ENCODE data around the gene UBE2K.
"Not testable (repeated sequence)": the region's sequence is repeated elsewhere in the genome, so short reads cannot be mapped to it uniquely, and the experiment has no call there.

The UBE2K gene

DNA sequence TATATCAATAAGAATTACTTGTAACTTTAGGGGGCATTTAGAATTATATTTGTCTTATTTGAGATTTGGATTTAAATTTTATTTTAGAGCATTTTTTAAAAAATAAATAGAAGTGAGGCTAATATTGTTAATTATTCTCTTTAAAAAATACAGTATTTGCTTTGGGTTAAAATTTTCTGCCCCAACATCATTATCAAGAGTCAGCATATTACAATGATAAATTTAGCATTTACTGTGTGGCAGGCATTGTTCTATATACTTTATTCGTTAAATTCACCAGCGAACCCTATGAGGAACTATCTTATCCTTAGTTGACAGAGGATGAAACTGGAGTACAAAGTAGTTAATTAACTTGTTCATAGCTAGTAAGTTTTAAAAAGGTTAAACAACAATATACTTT, 34.0 kb downstream of the UBE2K start:
- DNase-seq, result no peak

DNA sequence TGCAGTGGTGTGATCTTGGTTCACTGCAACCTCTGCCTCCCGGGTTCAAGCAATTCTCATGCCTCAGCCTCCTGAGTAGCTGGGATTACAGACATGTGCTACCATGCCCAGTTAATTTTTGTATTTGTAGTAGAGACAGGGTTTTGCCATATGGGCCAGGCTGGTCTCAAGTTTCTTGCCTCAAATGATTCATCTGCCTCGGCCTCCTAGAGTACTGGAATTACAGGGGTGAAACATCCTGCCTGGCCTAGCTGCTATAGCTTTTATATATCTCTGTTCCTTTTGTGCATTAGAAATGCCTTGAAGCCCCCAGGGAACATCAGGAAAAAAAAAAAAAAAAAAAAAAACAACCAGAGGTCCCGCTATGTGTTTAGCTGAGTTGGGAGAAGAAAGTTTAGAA, 34.8 kb downstream of the UBE2K start:
- no peak for DNase-seq

DNA sequence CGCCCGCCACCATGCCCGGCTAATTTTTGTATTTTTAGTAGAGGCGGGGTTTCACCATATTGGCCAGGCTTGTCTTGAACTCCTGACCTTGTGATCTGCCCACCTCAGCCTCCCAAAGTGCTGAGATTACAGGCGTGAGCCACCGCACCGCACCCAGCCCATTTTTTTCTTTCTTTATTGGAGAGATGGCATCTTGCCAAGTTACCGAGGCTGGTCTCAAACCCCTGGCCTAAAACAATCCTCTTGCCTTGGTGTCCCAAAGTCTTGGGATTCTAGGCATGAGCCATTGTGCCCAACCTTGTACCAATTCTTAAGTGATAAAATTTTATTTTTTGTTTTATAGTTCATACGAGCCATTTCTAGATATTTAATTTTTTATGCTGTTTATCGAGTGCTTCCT, 41.7 kb downstream of the UBE2K start:
- not testable (repeated sequence) for DNase-seq

DNA sequence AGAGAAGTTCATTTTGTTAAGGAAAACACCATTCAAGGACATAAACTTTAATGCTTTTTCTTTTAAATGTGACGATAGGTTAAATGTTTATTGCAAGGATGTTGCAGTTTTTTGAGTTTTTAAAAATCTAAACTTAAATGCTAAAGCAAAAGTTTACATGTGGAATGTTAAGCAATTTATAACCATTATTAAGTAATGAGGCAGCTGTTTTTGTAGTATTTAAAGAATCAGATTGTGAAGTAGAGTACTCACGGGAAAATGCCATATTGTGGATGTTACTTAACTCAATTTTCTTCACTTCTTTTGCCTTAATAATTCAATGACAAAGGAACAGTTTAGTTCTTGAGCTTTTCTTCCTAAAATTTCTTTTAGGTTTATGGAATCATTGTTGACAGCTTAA, 43.5 kb downstream of the UBE2K start:
- DNase-seq, result no peak

- DNase-seq, result no peak
These were observed 48.0 kb downstream of the UBE2K start for GRCh38 chr4:39745920-39746319.

DNA sequence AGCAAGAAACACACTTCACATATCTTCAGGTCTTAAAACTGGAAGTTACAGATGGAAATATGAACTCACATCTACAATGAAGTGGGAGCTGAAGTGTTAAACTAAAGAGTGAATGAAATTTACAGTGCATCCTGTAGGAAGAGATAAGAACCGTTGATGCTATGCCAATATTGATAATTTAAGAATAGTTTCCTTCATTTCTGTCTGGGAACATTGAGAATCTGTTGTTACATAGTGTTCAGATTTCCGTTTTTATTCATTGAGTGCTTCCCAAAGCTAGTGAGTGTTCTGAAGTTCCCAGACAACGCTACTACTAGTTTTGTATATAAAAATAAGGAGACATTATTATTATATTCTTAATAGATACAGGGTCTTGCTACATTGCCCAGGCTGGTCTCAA, 52.3 kb downstream of the UBE2K start:
- DNase-seq, result no peak

- DNase-seq, result no peak
These were observed 56.4 kb downstream of the UBE2K start for GRCh38 chr4:39754309-39754708.

DNA sequence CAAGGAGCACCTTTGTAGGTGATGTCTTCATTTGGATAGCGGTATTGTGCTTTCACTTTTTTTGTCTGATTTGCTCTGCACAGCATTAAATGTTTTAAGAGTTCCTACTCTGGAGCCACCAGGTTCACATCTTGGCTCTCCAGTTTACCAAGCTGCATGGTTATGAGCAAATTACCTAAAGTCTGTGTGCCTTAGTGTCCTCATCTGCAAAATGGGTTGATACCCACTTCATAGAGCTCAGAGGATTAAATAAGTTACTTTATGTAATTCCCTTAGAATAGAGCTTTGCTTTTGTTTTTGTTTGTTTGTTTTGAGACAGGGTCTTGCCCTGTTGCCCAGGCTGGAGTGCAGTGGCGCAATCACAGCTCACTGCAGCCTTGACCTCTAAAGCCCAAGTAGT, 58.2 kb downstream of the UBE2K start:
- no peak for DNase-seq

- no peak for DNase-seq
These were observed 60.2 kb downstream of the UBE2K start for GRCh38 chr4:39758176-39758575.

GRCh38 chr4:39759569-39759968, 61.6 kb downstream of the UBE2K start:
- no peak for DNase-seq

DNA sequence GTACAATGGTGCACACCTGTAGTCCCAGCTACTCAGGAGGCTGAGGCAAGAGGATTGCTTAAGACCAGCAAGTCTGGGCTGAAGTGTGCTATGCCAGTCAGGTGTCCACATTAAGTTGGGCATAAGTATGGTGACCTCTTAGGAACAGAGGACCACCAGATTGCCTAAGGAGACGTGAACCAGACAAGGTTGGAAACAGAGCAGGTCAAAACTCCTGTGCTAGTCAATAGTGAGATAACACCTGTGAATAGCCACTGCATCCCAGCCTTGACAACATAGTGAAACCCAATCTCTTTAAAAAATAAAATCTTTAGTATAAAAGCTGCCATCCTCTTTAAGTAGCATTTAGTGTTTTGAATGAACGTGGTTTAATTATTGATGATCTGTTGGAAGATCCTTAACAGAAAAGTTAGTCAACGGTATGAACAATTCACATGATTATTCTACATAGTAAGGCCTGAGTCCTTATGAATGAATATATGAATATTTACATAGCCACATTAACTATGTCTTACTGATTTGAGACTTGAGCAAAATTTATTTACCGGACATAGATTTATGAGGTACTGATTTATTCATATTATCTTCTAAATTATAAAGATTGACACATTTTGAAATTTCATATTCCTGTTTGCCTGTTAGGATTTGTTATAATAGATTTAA, 63.2 kb downstream of the UBE2K start:
- DNase-seq, result no peak

DNA sequence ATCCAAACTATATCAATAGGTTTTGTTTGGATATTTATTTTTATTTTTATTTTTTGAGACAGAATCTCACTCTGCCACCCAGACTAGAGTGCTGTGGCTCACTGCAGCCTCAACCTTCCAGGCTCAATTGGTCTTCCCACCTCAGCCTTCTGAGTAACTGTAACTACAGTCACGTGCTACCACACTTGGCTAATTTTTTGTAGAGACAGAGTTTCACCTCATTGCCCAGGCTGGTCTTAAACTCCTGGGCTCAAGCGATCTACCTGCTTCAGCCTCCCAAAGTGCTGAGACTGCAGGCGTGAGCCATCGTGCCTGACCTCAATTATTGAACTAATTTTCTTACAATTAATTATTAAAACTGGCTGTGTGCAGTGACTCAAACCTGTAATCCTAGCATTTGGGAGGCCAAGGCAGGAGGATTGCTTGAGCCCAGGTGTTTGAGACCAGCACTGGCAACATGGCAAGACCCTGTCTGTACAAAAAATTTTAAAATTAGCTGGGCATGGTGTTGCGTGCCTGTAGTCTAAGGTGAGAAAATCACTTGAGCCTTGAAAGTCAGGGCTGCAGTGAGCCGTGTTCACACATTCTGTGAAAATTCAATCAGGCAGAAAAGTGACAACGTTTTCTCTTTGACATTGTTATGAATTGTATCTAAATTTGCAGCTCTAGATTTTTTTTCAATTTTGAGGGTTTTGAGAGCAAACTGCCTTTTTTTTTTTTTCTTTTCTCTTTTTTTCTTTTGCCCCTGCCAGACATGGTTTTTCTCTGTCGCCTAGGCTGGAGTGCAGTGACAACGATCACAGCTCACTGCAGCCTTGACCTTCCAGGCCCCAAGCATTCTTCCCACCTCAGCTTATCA, 66.0 kb downstream of the UBE2K start:
- DNase-seq, result no peak

- no peak for DNase-seq
These were observed 72.1 kb downstream of the UBE2K start for GRCh38 chr4:39770005-39770404.

GRCh38 chr4:39770471-39770870, 72.5 kb downstream of the UBE2K start:
- DNase-seq, result no peak

- DNase-seq, result no peak
These were observed 73.2 kb downstream of the UBE2K start for GRCh38 chr4:39770969-39771724.

- DNase-seq, result not testable (repeated sequence)
These were observed 84.1 kb downstream of the UBE2K start for GRCh38 chr4:39781988-39782387.

DNA sequence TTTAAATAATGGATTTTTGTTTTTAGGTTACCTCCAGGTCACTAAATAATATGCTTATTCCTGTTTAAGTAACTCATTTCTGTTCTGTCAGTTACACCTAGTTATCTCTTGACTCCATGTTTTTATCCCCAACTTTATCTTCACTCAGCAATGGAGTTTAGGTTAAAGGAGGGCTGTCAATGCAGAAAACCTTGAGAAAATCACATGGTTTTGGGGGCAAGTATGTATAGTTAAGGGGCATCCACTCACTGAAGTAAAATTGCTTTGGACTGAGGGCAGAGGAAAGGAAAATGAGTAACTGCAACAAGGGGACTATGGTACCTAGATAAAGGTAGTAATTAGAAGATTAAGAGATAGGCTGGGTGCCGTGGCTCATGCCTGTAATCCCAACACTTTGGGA, 87.1 kb downstream of the UBE2K start:
- no peak for DNase-seq

GRCh38 chr4:39786838-39787237, 88.9 kb downstream of the UBE2K start:
- DNase-seq, result no peak

GRCh38 chr4:39792128-39792527, 94.2 kb downstream of the UBE2K start:
- DNase-seq, result no peak

GRCh38 chr4:39792529-39792928, 94.6 kb downstream of the UBE2K start:
- DNase-seq, result no peak

DNA sequence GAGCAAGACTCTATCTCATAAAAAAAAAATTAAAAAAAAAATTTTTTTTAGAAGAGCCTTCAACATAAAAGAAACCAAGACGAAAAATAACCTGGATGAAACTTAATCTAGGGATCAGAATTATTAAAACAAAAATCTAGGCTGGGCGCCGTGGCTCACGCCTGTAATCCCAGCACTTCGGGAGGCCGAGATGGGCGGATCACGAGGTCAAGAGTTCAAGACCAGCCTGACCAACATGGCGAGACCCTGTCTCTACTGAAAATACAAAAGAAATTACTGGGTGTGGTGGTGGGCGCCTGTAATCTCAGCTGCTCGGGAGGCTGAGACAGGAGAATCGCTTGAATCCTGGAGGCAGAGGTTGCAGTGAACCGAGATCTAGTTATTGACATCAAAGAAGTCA, 95.0 kb downstream of the UBE2K start:
- not testable (repeated sequence) for DNase-seq

DNA sequence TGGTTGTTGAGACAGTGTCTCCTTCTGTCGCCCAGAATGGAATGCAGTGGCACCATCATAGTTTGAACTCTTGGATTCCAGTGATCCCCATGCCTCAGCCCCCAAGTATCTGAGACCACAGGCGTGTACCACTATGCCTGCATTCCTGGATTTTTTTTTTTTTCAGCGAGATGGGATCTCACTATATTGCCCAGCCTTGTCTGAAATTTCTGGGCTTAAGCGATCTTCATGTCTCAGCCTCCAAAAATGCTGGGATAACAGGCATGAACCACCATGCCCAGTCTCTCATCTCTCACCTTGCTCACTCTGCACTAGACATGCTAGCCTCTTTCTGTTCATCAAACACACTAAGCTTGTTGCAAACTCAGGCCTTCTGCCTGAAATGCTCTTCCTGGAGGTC, 104.1 kb downstream of the UBE2K start:
- no peak for DNase-seq

DNA sequence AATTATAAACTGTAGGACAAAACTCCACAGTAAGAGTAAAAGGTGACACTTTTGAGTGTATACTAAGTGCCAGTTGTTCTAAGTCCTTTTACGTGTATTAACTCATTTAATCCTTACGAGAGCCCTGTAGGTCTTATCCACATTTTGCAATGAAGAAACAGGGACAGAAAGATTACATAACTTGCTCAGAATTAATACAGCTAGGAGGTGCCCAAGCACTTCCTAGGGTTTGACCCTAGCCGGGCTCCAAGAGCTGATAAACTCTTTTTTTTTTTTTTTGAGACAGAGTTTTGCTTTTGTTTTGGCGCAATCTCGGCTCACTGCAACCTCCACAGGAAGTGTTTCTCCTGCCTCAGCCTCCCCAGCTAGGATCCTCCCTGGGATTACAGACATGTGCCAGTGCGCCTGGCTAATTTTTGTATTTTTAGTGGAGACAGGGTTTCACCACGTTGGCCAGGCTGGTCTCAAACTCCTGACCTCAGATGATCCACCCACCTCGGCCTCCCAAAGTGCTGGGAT, 110.4 kb downstream of the UBE2K start:
- no peak for DNase-seq
